Common myeloid progenitor, CD34-positive (primary cell): ENCODE results near the gene RPL5.

Experiments used
- CTCF ChIA-PET: fragments of 350-600 bp; sonication (Branson Sonifier 250); formaldehyde crosslinking; loops from one replicate; lab custom pipeline; 2021; ENCODE audit warnings: antibody characterized with exemption; lab: Charles Lee
- POLR2A ChIA-PET: fragments of 350-600 bp; sonication (Branson Sonifier 250); formaldehyde crosslinking; loops from one replicate; lab custom pipeline; 2021; ENCODE audit warnings: antibody characterized with exemption; lab: Charles Lee
- DNase-seq, 3 donors: peaks; one replicate each; pipeline versions ENCODE4 v3.0.0 to v3.0.0-alpha.2; 2013
- H3K27ac ChIP-seq, 2 experiments: 1 replicate in 1 of 2; 2 replicates in 1 of 2; pipeline ENCODE4 v1.7.0; 2013; ENCODE audit warnings: inconsistent platforms in 2 of 2, low read length in 2 of 2, mild to moderate bottlenecking in 2 of 2, low read depth in 1 of 2, moderate library complexity in 1 of 2; ENCODE audit not compliant: severe bottlenecking in 2 of 2, insufficient read depth in 1 of 2, poor library complexity in 1 of 2
- H3K27me3 ChIP-seq, 5 experiments: replicated peaks in 2 of 5; 1 replicate in 3 of 5; 2 replicates in 2 of 5; pipeline versions ENCODE4 v1.6.1 to v1.7.0; 2013; ENCODE audit warnings: low read length in 4 of 5, mild to moderate bottlenecking in 2 of 5, moderate library complexity in 2 of 5, inconsistent platforms in 1 of 5; ENCODE audit not compliant: insufficient read depth in 5 of 5, control insufficient read depth in 4 of 5
- H3K36me3 ChIP-seq, 4 experiments: 1 replicate in 2 of 4; 2 replicates in 2 of 4; pipeline versions ENCODE4 v1.6.1 to v1.7.0; 2013; ENCODE audit warnings: low read length in 3 of 4, control low read depth in 1 of 4, mild to moderate bottlenecking in 1 of 4; ENCODE audit not compliant: control insufficient read depth in 4 of 4, insufficient read depth in 4 of 4
- H3K4me1 ChIP-seq, 4 experiments: 1 replicate in 3 of 4; 2 replicates in 1 of 4; pipeline versions ENCODE4 v1.6.1 to v1.7.1; 2013; ENCODE audit warnings: low read length in 3 of 4, mild to moderate bottlenecking in 3 of 4, control low read depth in 1 of 4, inconsistent platforms in 1 of 4, moderate library complexity in 1 of 4; ENCODE audit not compliant: control insufficient read depth in 4 of 4, insufficient read depth in 4 of 4; ENCODE audit errors: control extremely low read depth in 1 of 4
- H3K4me3 ChIP-seq, 7 experiments: 1 replicate in 4 of 7; 2 replicates in 3 of 7; pipeline versions ENCODE4 v1.5.1 to v1.7.0; 2013; ENCODE audit warnings: mild to moderate bottlenecking in 7 of 7, low read length in 6 of 7, moderate library complexity in 6 of 7, inconsistent platforms in 2 of 7, low read depth in 2 of 7, control low read depth in 1 of 7; ENCODE audit not compliant: insufficient read depth in 4 of 7, control insufficient read depth in 1 of 7; ENCODE audit errors: extremely low read depth in 1 of 7
- H3K9me3 ChIP-seq, 5 experiments: 1 replicate in 4 of 5; 2 replicates in 1 of 5; pipeline versions ENCODE4 v1.6.1 to v1.7.1; 2013; ENCODE audit warnings: low read length in 4 of 5, mild to moderate bottlenecking in 2 of 5, inconsistent platforms in 1 of 5, low read depth in 1 of 5, moderate library complexity in 1 of 5; ENCODE audit not compliant: control insufficient read depth in 4 of 5, insufficient read depth in 2 of 5; ENCODE audit errors: control extremely low read depth in 1 of 5
- whole genome bisulfite sequencing: methylation state at CpG from one replicate; pipeline ENCODE4 v1.1.5; 2013; ENCODE audit not compliant: insufficient coverage; 5-methylcytosine and 5-hydroxymethylcytosine counted together

The RPL5 gene

GRCh38 chr1:92803140-92803887 lies 28.5 kb upstream of the RPL5 start:
- WGBS: 95% methylated on average over 4 of the region's 7 CpGs
- Histone ChIP-seq H3K27ac (no peak overlapping the region), H3K4me3 (no peak overlapping the region), H3K9me3 (no peaks in the 10 kb centered on the region), H3K4me1 (no peaks in the 10 kb centered on the region), H3K36me3 (no peaks in the 10 kb centered on the region), H3K27me3 (peaks cover 0 to 2% (median 0%) of the 10 kb centered on the region in 5 experiments)
- ChIA-PET CTCF (no interaction called here), POLR2A (no interaction called here)
- no peak for DNase-seq

- CTCF ChIA-PET: interaction anchor here (1.6 kb wide), 1 partner anchor 27 kb away, joined by 5 read pairs; the partner anchor contains the start of gene RPL5
- peak; percentile 70 to 88 (median 86) for DNase-seq
- H3K27ac ChIP-seq: no peak overlapping the region
These were observed 27.1 kb upstream of the RPL5 start for GRCh38 chr1:92804721-92805201.

DNA sequence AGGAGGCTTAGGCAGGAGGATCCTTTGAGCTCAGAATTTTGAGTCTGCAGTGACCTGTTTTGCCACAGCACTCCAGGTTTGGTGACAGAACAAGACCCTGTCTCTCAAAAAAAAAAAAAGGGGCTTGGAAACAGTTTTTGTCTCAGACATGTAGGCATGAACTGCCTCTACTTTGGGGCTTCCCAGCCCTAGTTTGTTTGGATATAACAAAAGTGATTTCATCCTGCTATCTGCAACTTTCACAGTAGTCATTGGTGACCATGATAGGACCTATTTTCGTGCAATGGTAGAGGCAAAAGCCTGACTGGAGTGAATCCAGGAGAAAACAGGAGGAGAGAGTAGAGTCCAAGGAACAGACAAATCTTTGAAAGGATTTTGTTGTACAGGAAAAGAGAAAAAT lies 26.6 kb upstream of the RPL5 start:
- ChIA-PET CTCF (interaction anchor here (1.6 kb wide), 1 partner anchor 27 kb away, joined by 5 read pairs; the partner anchor contains the start of gene RPL5), POLR2A (no interaction called here)
- 100% methylated on average over 1 of the region's 1 CpG for WGBS

More at GRCh38 chr1:92804721-92805201, 27.1 kb upstream of the RPL5 start:
- 29% methylated on average over 6 of the region's 7 CpGs for WGBS
- peaks cover 0 to 2% (median 0%) of the 10 kb centered on the region in 5 experiments for H3K27me3 ChIP-seq
- POLR2A ChIA-PET: no interaction called here
- H3K4me3 ChIP-seq: peak overlapping the region in 1 of 7 experiments; percentile 28
- no peaks in the 10 kb centered on the region for H3K9me3 ChIP-seq
- H3K36me3 ChIP-seq: no peaks in the 10 kb centered on the region
- H3K4me1 ChIP-seq: no peaks in the 10 kb centered on the region

DNA sequence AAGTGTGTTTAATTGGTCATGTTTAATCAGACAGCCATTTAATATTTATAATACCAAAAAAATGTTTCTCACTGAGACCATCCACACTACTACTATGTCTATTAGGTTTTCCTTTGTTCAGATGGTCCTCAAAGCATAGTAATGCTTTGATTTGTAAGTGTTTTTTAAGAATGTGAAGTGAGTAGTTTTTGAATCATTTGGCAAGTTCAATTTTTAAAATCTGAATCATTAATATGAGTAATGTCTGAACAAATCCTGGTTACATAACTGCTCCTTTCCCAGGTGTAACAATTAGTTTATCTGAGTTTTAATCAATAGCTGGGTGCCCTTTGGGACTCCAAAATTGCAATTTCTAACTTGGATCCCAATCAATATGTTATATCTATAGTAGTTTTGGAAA lies 23.5 kb upstream of the RPL5 start:
- Histone ChIP-seq H3K9me3 (no peaks in the 10 kb centered on the region), H3K36me3 (no peaks in the 10 kb centered on the region), H3K27ac (no peak overlapping the region), H3K4me1 (no peaks in the 10 kb centered on the region), H3K27me3 (peaks cover 0 to 2% (median 0%) of the 10 kb centered on the region in 5 experiments), H3K4me3 (no peak overlapping the region)
- ChIA-PET CTCF (no interaction called here), POLR2A (no interaction called here)
- no peak for DNase-seq

More for the DNA sequence above, 26.6 kb upstream of the RPL5 start:
- Histone ChIP-seq H3K36me3 (no peaks in the 10 kb centered on the region), H3K27ac (no peak overlapping the region), H3K9me3 (no peaks in the 10 kb centered on the region), H3K4me3 (peak overlapping the region in 1 of 7 experiments; percentile 28), H3K4me1 (no peaks in the 10 kb centered on the region), H3K27me3 (peaks cover 0 to 2% (median 0%) of the 10 kb centered on the region in 5 experiments)
- no peak for DNase-seq

- no peaks in the 10 kb centered on the region for H3K27me3 ChIP-seq
- no peaks in the 10 kb centered on the region for H3K9me3 ChIP-seq
- WGBS: no CpG with 5 or more reads among the region's 2 CpGs
- no peaks in the 10 kb centered on the region for H3K4me1 ChIP-seq
- ChIA-PET POLR2A (no interaction called here), CTCF (interaction anchor here (0.9 to 4.2 kb wide), 7 partner anchors 11 to 513 kb away, joined by 3 to 22 read pairs (median 8); no protein-coding TSS in a partner anchor)
- no peak overlapping the region for H3K4me3 ChIP-seq
- no peak overlapping the region for H3K27ac ChIP-seq
- no peak for DNase-seq
- no peaks in the 10 kb centered on the region for H3K36me3 ChIP-seq
These were observed 15.1 kb upstream of the RPL5 start for GRCh38 chr1:92816732-92817131.

DNA sequence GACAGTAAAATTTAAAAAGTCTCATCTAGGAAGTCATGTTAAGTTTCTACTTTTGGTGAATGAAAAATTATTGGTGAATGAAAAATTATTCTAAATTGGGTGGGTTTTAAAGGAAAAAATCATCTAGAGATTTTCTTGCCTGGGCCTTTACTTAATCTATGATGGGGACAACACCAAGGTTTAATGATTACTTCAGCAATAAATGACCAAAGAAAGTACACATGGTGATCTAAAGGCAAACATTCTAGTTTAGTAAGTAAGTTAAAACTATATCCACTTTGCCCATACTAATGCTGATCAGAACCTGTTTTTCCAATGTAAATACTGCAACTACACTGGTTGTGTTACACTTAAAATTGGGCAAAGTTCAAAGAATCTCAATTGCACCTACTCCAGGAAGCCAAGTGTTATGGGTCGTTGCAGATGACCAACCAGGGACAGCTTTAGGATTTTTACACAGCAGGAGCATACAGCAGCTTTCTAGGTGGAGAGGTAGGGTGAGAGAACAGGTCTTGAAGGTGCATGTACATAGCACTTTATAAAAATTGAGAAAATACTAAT lies 14.6 kb upstream of the RPL5 start:
- Histone ChIP-seq H3K27me3 (no peaks in the 10 kb centered on the region), H3K36me3 (no peaks in the 10 kb centered on the region), H3K9me3 (no peaks in the 10 kb centered on the region), H3K4me3 (no peak overlapping the region), H3K4me1 (no peaks in the 10 kb centered on the region), H3K27ac (no peak overlapping the region)
- ChIA-PET CTCF (interaction anchor here (1.2 to 4.2 kb wide), 6 partner anchors 10 to 71 kb away, joined by 3 to 22 read pairs (median 10); no protein-coding TSS in a partner anchor), POLR2A (no interaction called here)
- 83% methylated on average over 1 of the region's 1 CpG for WGBS
- no peak for DNase-seq
